Measurements from ENCODE around the gene TSPAN14. TPM values are rescaled to one million over a fixed set of nuclear protein-coding genes. Genes with fewer than 3 reads are reported as not detected.

Gene TSPAN14
- total and polyA plus RNA-seq, 2 of the 13 experiments (the other 11 are each of a cell fraction or from before 2014, with no cell fraction given), result 24.1 to 80.6 TPM

DNA sequence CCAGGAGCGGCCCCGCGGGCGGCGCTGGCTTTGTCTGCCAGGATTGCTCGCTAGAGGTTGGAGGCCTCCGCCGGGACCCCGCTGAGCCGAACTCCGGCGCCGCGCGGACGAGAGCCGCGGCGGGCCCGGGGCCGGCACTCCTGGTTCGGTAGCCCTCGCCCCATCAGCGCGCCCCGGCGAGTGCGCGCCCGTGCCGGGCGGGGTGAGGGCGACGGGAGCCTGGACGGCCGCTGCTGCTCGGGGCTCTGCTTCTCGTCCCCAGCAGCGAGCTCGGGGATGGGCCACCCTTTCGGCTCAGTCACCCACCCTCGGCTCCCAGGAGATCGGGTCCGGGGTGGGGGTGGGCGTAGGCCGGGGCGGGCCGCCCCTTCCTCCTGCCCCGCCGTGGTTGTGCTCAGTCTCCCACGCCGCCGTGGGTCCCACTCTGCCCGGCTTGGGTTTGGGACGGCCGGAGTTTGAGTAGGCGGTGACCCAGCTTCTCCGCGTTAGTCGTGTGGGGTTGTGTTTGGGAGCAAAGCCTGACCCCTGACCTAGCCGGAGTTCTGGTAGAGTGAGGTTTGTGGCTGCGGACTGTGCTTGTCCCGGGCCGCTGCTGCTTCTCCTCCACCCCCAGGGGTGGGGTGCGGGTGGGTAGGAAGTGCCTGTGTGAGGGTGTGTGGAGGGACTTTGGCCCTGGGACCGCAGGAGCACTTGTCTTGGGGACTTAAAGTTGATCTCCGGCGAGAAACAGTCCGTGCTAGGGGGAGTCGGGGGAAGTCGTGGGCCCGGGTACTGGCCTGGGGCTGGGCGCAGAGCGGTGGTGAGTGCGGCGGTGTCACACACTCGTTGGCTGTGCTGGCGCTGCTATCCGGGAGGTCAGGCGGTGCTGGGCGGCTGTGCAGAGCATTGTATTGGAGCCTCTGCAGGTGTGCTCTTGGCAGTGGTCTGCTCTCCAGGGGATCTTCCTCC lies 677 bp downstream of the TSPAN14 start (continued):
- no peak for TF ChIP-seq IRX3 (CRISPR knock-in tag; IDR thresholded peaks at IDR 0.05; ENCODE audit: borderline replicate concordance, low read depth)
- peak; percentile 39; the same call in 1 of the 2 replicates for TF ChIP-seq YEATS4 (CRISPR knock-in tag; IDR thresholded peaks at IDR 0.05; ENCODE audit: borderline replicate concordance)
- TF ChIP-seq REL (CRISPR knock-in tag; conservative IDR thresholded peaks at IDR 0.05), result no peak
- 0 out of 2 replicates have a peak, but pooled peaks have one; percentile 22 for TF ChIP-seq ZNF160 (CRISPR knock-in tag; IDR thresholded peaks at IDR 0.05)
- TF ChIP-seq HNF1A (IDR thresholded peaks at IDR 0.05; ENCODE audit: low read depth), result no peak
- TF ChIP-seq HNF1A (CRISPR knock-in tag; IDR thresholded peaks at IDR 0.05; ENCODE audit: borderline replicate concordance), result no peak
- TF ChIP-seq CTCF (CRISPR knock-in tag; IDR thresholded peaks at IDR 0.05), result 0 out of 2 replicates have a peak, but pooled peaks have one; percentile 8
- TF ChIP-seq ZNF225 (CRISPR knock-in tag; IDR thresholded peaks at IDR 0.05), result no peak
- TF ChIP-seq NFATC3 (CRISPR knock-in tag; IDR thresholded peaks at IDR 0.05), result no peak
- no peak for TF ChIP-seq ATF7 (IDR thresholded peaks at IDR 0.05)
- no peak for TF ChIP-seq ATF7 (CRISPR knock-in tag; IDR thresholded peaks at IDR 0.05)
- TF ChIP-seq ARNT (IDR thresholded peaks at IDR 0.05), result no peak
- TF ChIP-seq REST (IDR thresholded peaks at IDR 0.05; ENCODE audit: borderline replicate concordance in 1 of 2, low read depth in 1 of 2, low read length in 2 of 2), result 0 out of 4 replicates have a peak, but pooled peaks of 1 of the 2 experiments have one; percentile 17
- TF ChIP-seq FOXO4 (CRISPR knock-in tag; conservative IDR thresholded peaks at IDR 0.05), result no peak
- TF ChIP-seq ZNF891 (CRISPR knock-in tag; IDR thresholded peaks at IDR 0.05), result peak; percentile 66; the same call in 1 of the 2 replicates
- TF ChIP-seq ZBTB38 (CRISPR knock-in tag; IDR thresholded peaks at IDR 0.05), result no peak
- TF ChIP-seq REPIN1 (CRISPR knock-in tag; IDR thresholded peaks at IDR 0.05; ENCODE audit: borderline replicate concordance, low read depth), result no peak
